SK-N-SH (cell line): Measurements from ENCODE around the gene MICAL1. TPM values are rescaled to one million over a fixed set of nuclear protein-coding genes. Genes with fewer than 3 reads are reported as not detected.
A peak's percentile ranks its signal among the peaks of the same experiment; 100 is the strongest.

Experiments used
- CTCF ChIA-PET: fragments of 300-600, 350-600 bp; formaldehyde crosslinking; extraction: SDS; loops from one replicate; lab custom pipeline; 2021; lab: Yijun Ruan, JAX
- POLR2A ChIA-PET: fragments of 350-600 bp; sonication (Branson Sonifier 250); formaldehyde crosslinking; extraction: SDS; loops from one replicate; lab custom pipeline; 2020; ENCODE audit warnings: antibody characterized with exemption, inconsistent platforms; lab: Yijun Ruan, JAX
- DNase-seq: peaks from one replicate; pipeline ENCODE4 v3.0.0; 2012
- H2AFZ ChIP-seq: fragments of 200-600 bp; sonication (generic); 2 replicates; pipeline ENCODE4 v1.8.1; 2016; ENCODE audit warnings: antibody characterized with exemption, mild to moderate bottlenecking, low read depth
- H3F3A ChIP-seq: fragments of 200-600 bp; sonication (generic); replicated peaks from 2 replicates; pipeline ENCODE3; 2016; ENCODE audit warnings: antibody characterized with exemption, mild to moderate bottlenecking; ENCODE audit not compliant: insufficient read depth
- H3K27ac ChIP-seq, 2 experiments: fragments of 200-500 bp in 1 of 2; fragments of 200-600 bp in 1 of 2; sonication (Bioruptor generic) in 1 of 2; sonication (generic), shearing (Covaris generic) in 1 of 2; 2 replicates each; pipeline versions ENCODE4 v1.5.1 to v1.6.1; 2014 to 2016; ENCODE audit warnings: low read depth in 2 of 2, inconsistent platforms in 1 of 2, low read length in 1 of 2, mild to moderate bottlenecking in 1 of 2, mixed read lengths in 1 of 2
- H3K27me3 ChIP-seq: fragments of 200-600 bp; sonication (generic), shearing (Covaris generic); 2 replicates; pipeline ENCODE4 v1.6.1; 2016; ENCODE audit warnings: mixed run types; ENCODE audit not compliant: insufficient read depth
- H3K36me3 ChIP-seq, 2 experiments: fragments of 200-500 bp in 1 of 2; fragments of 200-600 bp in 1 of 2; sonication (Bioruptor generic) in 1 of 2; sonication (generic) in 1 of 2; replicated peaks in 1 of 2; 2 replicates each; pipeline versions ENCODE3 to v1.5.1; 2014 to 2016; ENCODE audit warnings: low read length in 1 of 2, mild to moderate bottlenecking in 1 of 2; ENCODE audit not compliant: insufficient read depth in 2 of 2, control insufficient read depth in 1 of 2
- H3K4me1 ChIP-seq, 2 experiments: fragments of 200-500 bp in 1 of 2; fragments of 200-600 bp in 1 of 2; sonication (Bioruptor generic) in 1 of 2; sonication (generic), shearing (Covaris generic) in 1 of 2; 2 replicates each; pipeline versions ENCODE4 v1.5.1 to v1.6.1; 2014 to 2016; ENCODE audit warnings: low read depth in 1 of 2, low read length in 1 of 2, mixed run types in 1 of 2; ENCODE audit not compliant: insufficient read depth in 2 of 2, control insufficient read depth in 1 of 2
- H3K4me2 ChIP-seq: fragments of 200-600 bp; sonication (generic), shearing (Covaris generic); 2 replicates; pipeline ENCODE4 v1.6.1; 2017; ENCODE audit warnings: mixed run types
- H3K4me3 ChIP-seq, 2 experiments: fragments of 200-500 bp in 1 of 2; fragments of 200-600 bp in 1 of 2; sonication (Bioruptor generic) in 1 of 2; sonication (generic), shearing (Covaris generic) in 1 of 2; 2 replicates each; pipeline versions ENCODE4 v1.5.1 to v1.8.1; 2014 to 2016; ENCODE audit warnings: low read depth in 2 of 2, inconsistent platforms in 1 of 2, low read length in 1 of 2, mild to moderate bottlenecking in 1 of 2, mixed read lengths in 1 of 2, moderate library complexity in 1 of 2
- H3K79me2 ChIP-seq: fragments of 200-600 bp; sonication (generic); 2 replicates; pipeline ENCODE4 v1.8.1; 2017; ENCODE audit warnings: mild to moderate bottlenecking; ENCODE audit not compliant: insufficient read depth
- H3K9ac ChIP-seq: fragments of 200-600 bp; sonication (generic); 2 replicates; pipeline ENCODE4 v1.6.1; 2017; ENCODE audit warnings: mixed run types
- H3K9me2 ChIP-seq: fragments of 200-600 bp; sonication (generic); 2 replicates; pipeline ENCODE4 v1.6.1; 2017; ENCODE audit warnings: mixed run types
- H3K9me3 ChIP-seq: fragments of 200-600 bp; sonication (generic); 2 replicates; pipeline ENCODE4 v1.6.1; 2017; ENCODE audit warnings: mixed run types, mild to moderate bottlenecking, moderate library complexity
- H4K20me1 ChIP-seq: fragments of 200-600 bp; sonication (generic); 2 replicates; pipeline ENCODE4 v1.6.1; 2017; ENCODE audit warnings: mild to moderate bottlenecking, mixed run types; ENCODE audit not compliant: insufficient read depth
- ELF1 ChIP-seq: IDR thresholded peaks from 2 replicates; pipeline ENCODE4 v1.4.0; 2012
- EZH2phosphoT487 ChIP-seq: fragments of 200-600 bp; sonication (generic); IDR thresholded peaks from 2 replicates; pipeline ENCODE4 v1.6.1; 2017; ENCODE audit warnings: low read depth, mixed run types, mild to moderate bottlenecking, antibody characterized with exemption, moderate library complexity, borderline replicate concordance
- FOXM1 ChIP-seq: IDR thresholded peaks from 2 replicates; pipeline ENCODE4 v1.4.0; 2012; ENCODE audit warnings: low read depth, mild to moderate bottlenecking
- GABPA ChIP-seq: IDR thresholded peaks from 2 replicates; pipeline ENCODE4 v1.4.0; 2012; ENCODE audit warnings: low read depth, mild to moderate bottlenecking
- GATA2 ChIP-seq: sonication (generic); formaldehyde crosslinking; IDR thresholded peaks from 2 replicates; pipeline ENCODE4 v1.5.0; 2020; ENCODE audit warnings: mild to moderate bottlenecking, missing genetic modification reagents
- MAX ChIP-seq: IDR thresholded peaks from 2 replicates; pipeline ENCODE4 v1.4.0; 2012; ENCODE audit warnings: low read depth
- MEF2A ChIP-seq: IDR thresholded peaks from 2 replicates; pipeline ENCODE4 v1.4.0; 2012; ENCODE audit warnings: low read depth, borderline replicate concordance
- MXI1 ChIP-seq: IDR thresholded peaks from 2 replicates; pipeline ENCODE4 v1.6.1; 2012; ENCODE audit warnings: mild to moderate bottlenecking, low read depth, low read length, improper control_type of control experiment
- PBX3 ChIP-seq: IDR thresholded peaks from 2 replicates; pipeline ENCODE4; 2012
- POLR2AphosphoS5 ChIP-seq: IDR thresholded peaks from 2 replicates; pipeline ENCODE4 v1.6.1; 2012; ENCODE audit warnings: low read depth, low read length
- RCOR1 ChIP-seq: fragments of 150-350 bp; IDR thresholded peaks from 2 replicates; pipeline ENCODE4 v1.6.1; 2017; ENCODE audit warnings: antibody characterized with exemption, low read length
- REST ChIP-seq: IDR thresholded peaks from 2 replicates; pipeline ENCODE4 v1.6.1; 2012; ENCODE audit warnings: mild to moderate bottlenecking, low read depth, low read length, moderate library complexity
- SMC3 ChIP-seq: IDR thresholded peaks from 2 replicates; pipeline ENCODE4 v1.6.1; 2012; ENCODE audit warnings: low read depth, low read length, improper control_type of control experiment
- TEAD4 ChIP-seq: IDR thresholded peaks from 2 replicates; pipeline ENCODE4 v1.4.0; 2012; ENCODE audit warnings: mild to moderate bottlenecking, borderline replicate concordance; ENCODE audit not compliant: insufficient read depth
- USF2 ChIP-seq: fragments of 150-350 bp; IDR thresholded peaks from 2 replicates; pipeline ENCODE4 v1.6.1; 2017; ENCODE audit warnings: antibody characterized with exemption, low read length, low read depth, borderline replicate concordance
- YY1 ChIP-seq: IDR thresholded peaks from 2 replicates; pipeline ENCODE4 v1.4.0; 2012; ENCODE audit warnings: low read depth, mild to moderate bottlenecking
- WGBS: methylation state at CpG from one replicate; pipeline ENCODE4 v1.1.6; 2017; ENCODE audit warnings: low lambda C conversion rate; 5-methylcytosine and 5-hydroxymethylcytosine counted together
- polyA plus RNA-seq, 3 experiments: library from polyadenylated mRNA; depleted of rRNA; stranded (reverse); fragments of >200 nt; gene quantifications; 2 replicates each; pipeline ENCODE4 v1.2.3, GENCODE V29; 2012

The MICAL1 gene
- polyA plus RNA-seq, 1 of the 3 experiments (the other 2 are of a cell fraction) = 45.6 TPM

GRCh38 chr6:109454496-109455436 lies 806 bp downstream of the MICAL1 start:
- POLR2A ChIA-PET = interaction anchor here (0.6 to 4.6 kb wide), 6 partner anchors 8 to 73 kb away, joined by 3 to 43 read pairs (median 4); partner anchors contain the start of genes CD164, PPIL6, SMPD2 and ZBTB24
- 8% methylated on average over 41 of the region's 48 CpGs for WGBS
- peaks cover 0 to 25% of the 10 kb centered on the region in 2 experiments; a peak in 3 of 4 replicates for H3K4me1 ChIP-seq
- peaks cover 31% of the 10 kb centered on the region; the same call in 1 of the 2 replicates for H3K79me2 ChIP-seq
- H3K9me2 ChIP-seq = no peaks in the 10 kb centered on the region
- H4K20me1 ChIP-seq = no peaks in the 10 kb centered on the region
- CTCF ChIA-PET = interaction anchor here (0.7 to 5.9 kb wide), 8 partner anchors 10 to 267 kb away, joined by 3 to 47 read pairs (median 4); partner anchors contain the start of genes CD164, PPIL6 and SMPD2
- peak overlapping the region; percentile 95 for H3K4me2 ChIP-seq
- TF ChIP-seq MXI1 (no peak; the same call in 1 of the 2 replicates), POLR2AphosphoS5 (0 out of 2 replicates have a peak, but pooled peaks have one; percentile 1), GATA2 (no peak)
- TF ChIP-seq, all 33 proteins: peak for 1
- Histone ChIP-seq H3F3A (peaks cover 8% of the 10 kb centered on the region), H3K9me3 (no peaks in the 10 kb centered on the region), H3K36me3 (peaks cover 10 to 17% of the 10 kb centered on the region in 2 experiments), H2AFZ (peak overlapping the region; percentile 65; the same call in 1 of the 2 replicates), H3K27me3 (no peaks in the 10 kb centered on the region), H3K9ac (peak overlapping the region; percentile 92), H3K27ac (peak overlapping the region; percentile 51 to 90; a peak in 3 of 4 replicates), H3K4me3 (peak overlapping the region; percentile 80 to 97)
- peak; percentile 78 for DNase-seq

GRCh38 chr6:109453594-109454495 lies 1.7 kb downstream of the MICAL1 start:
- H3K79me2 ChIP-seq = peaks cover 31% of the 10 kb centered on the region; the same call in 1 of the 2 replicates
- ChIA-PET CTCF (interaction anchor here (0.7 to 5.9 kb wide), 6 partner anchors 9 to 266 kb away, joined by 3 to 47 read pairs (median 4); partner anchors contain the start of genes CD164, PPIL6 and SMPD2), POLR2A (interaction anchor here (1.2 to 4.6 kb wide), 2 partner anchors 9 to 12 kb away, joined by 4 to 43 read pairs; partner anchors contain the start of genes PPIL6 and SMPD2)
- H3K9me2 ChIP-seq = no peaks in the 10 kb centered on the region
- no peaks in the 10 kb centered on the region for H3K9me3 ChIP-seq
- peak; percentile 66 for DNase-seq
- no peaks in the 10 kb centered on the region for H3K27me3 ChIP-seq
- H3K27ac ChIP-seq = peak overlapping the region; percentile 18 to 90; a peak in 2 of 4 replicates
- 85% methylated on average over 3 of the region's 27 CpGs for WGBS
- H3K36me3 ChIP-seq = peaks cover 10 to 17% of the 10 kb centered on the region in 2 experiments
- peak overlapping the region; percentile 80 to 97 for H3K4me3 ChIP-seq
- no peak overlapping the region for H2AFZ ChIP-seq
- peak overlapping the region; percentile 95 for H3K4me2 ChIP-seq
- no peaks in the 10 kb centered on the region for H4K20me1 ChIP-seq
- H3K9ac ChIP-seq = peak overlapping the region; percentile 92
- peaks cover 8% of the 10 kb centered on the region for H3F3A ChIP-seq
- peaks cover 0 to 25% of the 10 kb centered on the region in 2 experiments; a peak in 3 of 4 replicates for H3K4me1 ChIP-seq
- TF ChIP-seq MAX (no peak), EZH2phosphoT487 (no peak), USF2 (no peak), RCOR1 (no peak), TEAD4 (no peak), REST (no peak), FOXM1 (no peak), POLR2AphosphoS5 (no peak), GABPA (no peak), MEF2A (no peak), ELF1 (no peak), MXI1 (no peak), PBX3 (no peak), YY1 (no peak), SMC3 (no peak), GATA2 (no peak)
